ENCODE measurements around the gene COA3. TPM values are rescaled to one million over a fixed set of nuclear protein-coding genes. Genes with fewer than 3 reads are reported as not detected.

COA3 gene
- total and polyA plus RNA-seq, 4 donors: 55.7 to 142 (median 76.7) TPM

DNA sequence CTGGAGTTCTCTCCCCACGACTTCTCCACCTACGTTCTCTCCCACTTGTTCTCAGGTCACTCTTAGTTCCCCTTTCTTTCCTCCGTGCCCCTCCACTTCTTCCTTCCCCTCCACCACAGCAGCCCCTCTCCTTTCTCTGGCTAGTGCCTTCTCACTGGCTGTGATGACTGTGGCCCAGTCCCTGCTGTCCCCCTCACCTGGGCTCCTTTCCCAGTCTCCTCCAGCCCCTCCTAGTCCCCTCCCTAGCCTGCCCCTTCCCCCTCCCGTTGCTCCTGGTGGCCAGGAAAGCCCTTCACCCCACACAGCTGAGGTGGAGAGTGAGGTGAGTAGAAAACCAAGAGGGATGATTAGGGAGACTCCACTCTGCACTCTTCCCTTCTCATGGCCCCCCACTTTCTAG lies 3.4 kb downstream of the COA3 start:
- H3K9me3 ChIP-seq (ENCODE audit: control insufficient read depth in 4 of 4, insufficient read depth in 3 of 4, low read length in 3 of 4): no peaks in the 10 kb centered on the region
- no peak overlapping the region for H3K4me3 ChIP-seq
- no peak overlapping the region for H3K9ac ChIP-seq (ENCODE audit: insufficient read depth in 1 of 2, low read length in 2 of 2)
- H3K36me3 ChIP-seq (ENCODE audit: control insufficient read depth in 4 of 4, insufficient read depth in 4 of 4, low read length in 4 of 4): peaks cover 0 to 6% (median 4%) of the 10 kb centered on the region in 4 donors
- H3K27me3 ChIP-seq (ENCODE audit: control insufficient read depth in 3 of 3, insufficient read depth in 3 of 3, low read length in 2 of 3): no peaks in the 10 kb centered on the region
- 23 to 57% methylated on average over 4 of the region's 4 CpGs for WGBS, 2 donors
- no peak for DNase-seq
- no peak for ATAC-seq (ENCODE audit: insufficient read depth, low FRiP score)
- peaks cover 5 to 14% (median 8%) of the 10 kb centered on the region in 5 donors for H3K4me1 ChIP-seq (ENCODE audit: control insufficient read depth in 5 of 5, insufficient read depth in 5 of 5, low read length in 5 of 5)
- TF ChIP-seq, protein P1, sequence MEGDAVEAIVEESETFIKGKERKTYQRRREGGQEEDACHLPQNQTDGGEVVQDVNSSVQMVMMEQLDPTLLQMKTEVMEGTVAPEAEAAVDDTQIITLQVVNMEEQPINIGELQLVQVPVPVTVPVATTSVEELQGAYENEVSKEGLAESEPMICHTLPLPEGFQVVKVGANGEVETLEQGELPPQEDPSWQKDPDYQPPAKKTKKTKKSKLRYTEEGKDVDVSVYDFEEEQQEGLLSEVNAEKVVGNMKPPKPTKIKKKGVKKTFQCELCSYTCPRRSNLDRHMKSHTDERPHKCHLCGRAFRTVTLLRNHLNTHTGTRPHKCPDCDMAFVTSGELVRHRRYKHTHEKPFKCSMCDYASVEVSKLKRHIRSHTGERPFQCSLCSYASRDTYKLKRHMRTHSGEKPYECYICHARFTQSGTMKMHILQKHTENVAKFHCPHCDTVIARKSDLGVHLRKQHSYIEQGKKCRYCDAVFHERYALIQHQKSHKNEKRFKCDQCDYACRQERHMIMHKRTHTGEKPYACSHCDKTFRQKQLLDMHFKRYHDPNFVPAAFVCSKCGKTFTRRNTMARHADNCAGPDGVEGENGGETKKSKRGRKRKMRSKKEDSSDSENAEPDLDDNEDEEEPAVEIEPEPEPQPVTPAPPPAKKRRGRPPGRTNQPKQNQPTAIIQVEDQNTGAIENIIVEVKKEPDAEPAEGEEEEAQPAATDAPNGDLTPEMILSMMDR (IDR thresholded peaks at IDR 0.05; ENCODE audit: control extremely low read depth, extremely low read depth): no peak
- H3K27ac ChIP-seq (ENCODE audit: low read depth in 1 of 2, low read length in 1 of 2): no peak overlapping the region

DNA sequence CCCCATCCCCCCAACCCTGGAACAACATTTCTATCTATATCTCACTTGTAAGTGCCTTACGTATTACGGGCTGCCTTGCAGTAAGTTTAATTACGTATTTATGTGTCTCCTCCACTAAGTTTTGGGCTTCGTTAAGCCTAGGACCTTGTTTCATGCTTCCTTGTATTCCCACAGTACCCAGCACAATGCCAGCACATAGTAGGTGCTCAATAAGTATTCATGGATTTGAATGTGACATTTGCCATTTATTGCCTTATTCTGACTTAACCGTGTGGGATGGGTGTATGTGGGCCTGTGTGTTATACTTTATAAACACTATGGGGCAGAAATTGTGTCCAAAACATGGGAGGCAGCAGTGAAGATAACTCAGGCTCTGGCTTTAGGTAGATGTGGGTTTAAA lies 6.0 kb downstream of the COA3 start:
- WGBS, 2 donors: 70 to 81% methylated on average over 5 of the region's 5 CpGs
- TF ChIP-seq, protein P1 (IDR thresholded peaks at IDR 0.05; ENCODE audit: control extremely low read depth, extremely low read depth): no peak
- H3K4me3 ChIP-seq: no peak overlapping the region
- peaks cover 0 to 8% (median 7%) of the 10 kb centered on the region in 5 donors for H3K4me1 ChIP-seq (ENCODE audit: control insufficient read depth in 5 of 5, insufficient read depth in 5 of 5, low read length in 5 of 5)
- H3K27me3 ChIP-seq (ENCODE audit: control insufficient read depth in 3 of 3, insufficient read depth in 3 of 3, low read length in 2 of 3): peaks cover 0 to 10% (median 0%) of the 10 kb centered on the region in 3 donors
- H3K27ac ChIP-seq (ENCODE audit: low read depth in 1 of 2, low read length in 1 of 2): no peak overlapping the region
- H3K9ac ChIP-seq (ENCODE audit: insufficient read depth in 1 of 2, low read length in 2 of 2): no peak overlapping the region
- no peaks in the 10 kb centered on the region for H3K9me3 ChIP-seq (ENCODE audit: control insufficient read depth in 4 of 4, insufficient read depth in 3 of 4, low read length in 3 of 4)
- peaks cover 0 to 6% (median 3%) of the 10 kb centered on the region in 4 donors for H3K36me3 ChIP-seq (ENCODE audit: control insufficient read depth in 4 of 4, insufficient read depth in 4 of 4, low read length in 4 of 4)
- DNase-seq (no peak), ATAC-seq (ENCODE audit: insufficient read depth, low FRiP score) (no peak)

DNA sequence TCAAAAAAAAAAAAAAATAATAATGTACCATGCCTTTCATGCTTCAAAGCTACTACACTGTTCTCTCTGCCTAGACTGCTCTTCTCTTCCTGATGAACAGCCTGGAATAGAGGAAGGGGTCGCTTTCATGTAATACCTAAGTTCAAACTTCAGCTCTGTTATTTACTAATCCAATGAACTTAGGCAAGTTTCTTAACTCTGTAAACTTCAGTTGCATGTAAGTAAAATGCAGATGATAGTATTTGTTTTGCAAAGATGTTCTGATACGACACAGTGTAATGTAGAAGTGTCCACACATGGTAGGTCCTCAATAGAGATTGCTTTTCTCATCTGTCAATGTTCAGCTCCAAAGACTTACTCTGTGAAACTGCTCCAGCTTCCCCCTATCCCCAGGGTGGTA lies 6.6 kb downstream of the COA3 start:
- H3K9ac ChIP-seq (ENCODE audit: insufficient read depth in 1 of 2, low read length in 2 of 2): no peak overlapping the region
- ATAC-seq (ENCODE audit: insufficient read depth, low FRiP score) (no peak), DNase-seq (no peak)
- H3K4me1 ChIP-seq (ENCODE audit: control insufficient read depth in 5 of 5, insufficient read depth in 5 of 5, low read length in 5 of 5): peaks cover 0 to 6% (median 2%) of the 10 kb centered on the region in 5 donors
- H3K36me3 ChIP-seq (ENCODE audit: control insufficient read depth in 4 of 4, insufficient read depth in 4 of 4, low read length in 4 of 4): peaks cover 0 to 6% (median 0%) of the 10 kb centered on the region in 4 donors
- TF ChIP-seq, protein P1 (IDR thresholded peaks at IDR 0.05; ENCODE audit: control extremely low read depth, extremely low read depth): no peak
- 75 to 79% methylated on average over 2 of the region's 2 CpGs for WGBS, 2 donors
- H3K4me3 ChIP-seq: no peak overlapping the region
- peaks cover 0 to 16% (median 3%) of the 10 kb centered on the region in 3 donors for H3K27me3 ChIP-seq (ENCODE audit: control insufficient read depth in 3 of 3, insufficient read depth in 3 of 3, low read length in 2 of 3)
- H3K9me3 ChIP-seq (ENCODE audit: control insufficient read depth in 4 of 4, insufficient read depth in 3 of 4, low read length in 3 of 4): no peaks in the 10 kb centered on the region
- H3K27ac ChIP-seq (ENCODE audit: low read depth in 1 of 2, low read length in 1 of 2): no peak overlapping the region

DNA sequence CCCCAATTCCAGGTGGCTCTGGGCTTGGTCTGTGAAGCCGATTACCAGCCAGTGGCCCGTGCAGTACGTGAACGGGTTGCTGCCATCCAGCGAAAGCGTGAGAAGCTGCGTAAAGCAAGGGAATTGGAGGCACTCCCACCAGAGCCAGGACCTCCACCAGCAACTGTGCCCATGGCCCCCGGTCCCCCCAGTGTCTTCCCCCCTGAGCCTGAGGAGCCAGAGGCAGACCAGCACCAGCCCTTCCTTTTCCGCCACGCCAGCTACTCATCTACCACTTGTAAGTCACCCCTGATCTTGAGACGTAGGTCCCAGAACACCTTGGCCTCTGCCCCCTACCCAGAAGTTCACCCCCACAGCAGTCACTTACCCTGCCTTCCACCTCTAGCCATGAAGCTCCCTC lies 11.2 kb downstream of the COA3 start:
- H3K4me1 ChIP-seq (ENCODE audit: control insufficient read depth in 5 of 5, insufficient read depth in 5 of 5, low read length in 5 of 5): peaks cover 0 to 27% (median 6%) of the 10 kb centered on the region in 5 donors
- DNase-seq (no peak), ATAC-seq (ENCODE audit: insufficient read depth, low FRiP score) (no peak)
- TF ChIP-seq, protein P1 (IDR thresholded peaks at IDR 0.05; ENCODE audit: control extremely low read depth, extremely low read depth): no peak
- no peak overlapping the region for H3K4me3 ChIP-seq
- no peaks in the 10 kb centered on the region for H3K36me3 ChIP-seq (ENCODE audit: control insufficient read depth in 4 of 4, insufficient read depth in 4 of 4, low read length in 4 of 4)
- no peak overlapping the region for H3K27ac ChIP-seq (ENCODE audit: low read depth in 1 of 2, low read length in 1 of 2)
- peaks cover 0 to 62% (median 43%) of the 10 kb centered on the region in 3 donors for H3K27me3 ChIP-seq (ENCODE audit: control insufficient read depth in 3 of 3, insufficient read depth in 3 of 3, low read length in 2 of 3)
- peaks cover 0 to 2% (median 0%) of the 10 kb centered on the region in 4 donors for H3K9me3 ChIP-seq (ENCODE audit: control insufficient read depth in 4 of 4, insufficient read depth in 3 of 4, low read length in 3 of 4)
- no peak overlapping the region for H3K9ac ChIP-seq (ENCODE audit: insufficient read depth in 1 of 2, low read length in 2 of 2)
- WGBS, 2 donors: 84 to 90% methylated on average over 11 of the region's 11 CpGs
